Upper lobe of right lung (tissue), 1 donor: ENCODE results near the gene ZNF507. TPM values are rescaled to one million over a fixed set of nuclear protein-coding genes. Genes with fewer than 3 reads are reported as not detected.

ENCODE experiments used
- ATAC-seq: fragments of 200-7000 bp; cut with Tn5 transposase; one replicate; pipeline ENCODE4 v1.9.1; 2020; ENCODE audit warnings: mild to moderate bottlenecking, moderate library complexity
- DNase-seq: peaks from one replicate; pipeline ENCODE4 v3.0.0-alpha.2; 2020
- H3K27ac ChIP-seq: fragments of 200-600 bp; one replicate; pipeline ENCODE4 v1.8.0; 2022
- H3K27me3 ChIP-seq: fragments of 200-600 bp; one replicate; pipeline ENCODE4 v1.8.0; 2022; ENCODE audit warnings: mild to moderate bottlenecking
- H3K36me3 ChIP-seq: fragments of 200-600 bp; one replicate; pipeline ENCODE4 v1.8.0; 2022
- H3K4me1 ChIP-seq: fragments of 200-600 bp; one replicate; pipeline ENCODE4 v1.8.0; 2022
- H3K4me3 ChIP-seq: fragments of 200-600 bp; one replicate; pipeline ENCODE4 v1.8.0; 2022; ENCODE audit warnings: mild to moderate bottlenecking
- H3K9me3 ChIP-seq: fragments of 200-600 bp; one replicate; pipeline ENCODE4 v1.8.0; 2022
- CTCF ChIP-seq: fragments of 200-600 bp; IDR thresholded peaks from one replicate; pipeline ENCODE4 v1.8.0; 2022; ENCODE audit warnings: antibody characterized with exemption
- intact Hi-C: fragments of 100-400 bp; cut with DNase I; formaldehyde crosslinking; loops from one replicate; pipeline ENCODE4 v1.11.0; 2022
- total RNA-seq: library from RNA; stranded (reverse); fragmentation: NEBNext Ultra II Directional; extraction: Animal tissue kit (Norgen Biotek cat#: 25700); gene quantifications from one replicate; pipeline ENCODE4 v1.2.1, GENCODE V29; 2021
- donor health status: DM: no; HTN: yes; CAD: no; lungs with severe emphysema.

Gene ZNF507
- total RNA-seq, 1 donor from 2014 or later: 22.3 TPM

- Histone ChIP-seq H3K4me1 (no peaks in the 10 kb centered on the region), H3K9me3 (no peaks in the 10 kb centered on the region), H3K27ac (no peak overlapping the region), H3K36me3 (no peaks in the 10 kb centered on the region), H3K4me3 (no peak overlapping the region), H3K27me3 (peaks cover 10% of the 10 kb centered on the region)
- DNase-seq (no peak), ATAC-seq (no peak)
- intact Hi-C loops: no loop called here
- no peak for TF ChIP-seq CTCF
Measured at GRCh38 chr19:32308431-32309077, 36.9 kb upstream of the ZNF507 start.

GRCh38 chr19:32309711-32310390, 35.6 kb upstream of the ZNF507 start:
- ATAC-seq (no peak), DNase-seq (no peak)
- peaks cover 10% of the 10 kb centered on the region for H3K27me3 ChIP-seq
- H3K4me1 ChIP-seq: no peaks in the 10 kb centered on the region
- TF ChIP-seq CTCF: no peak
- no peaks in the 10 kb centered on the region for H3K36me3 ChIP-seq
- H3K9me3 ChIP-seq: no peaks in the 10 kb centered on the region
- intact Hi-C loops: no loop called here
- no peak overlapping the region for H3K27ac ChIP-seq
- H3K4me3 ChIP-seq: no peak overlapping the region

GRCh38 chr19:32311371-32311770, 34.0 kb upstream of the ZNF507 start:
- TF ChIP-seq CTCF: no peak
- H3K4me3 ChIP-seq: no peak overlapping the region
- peaks cover 10% of the 10 kb centered on the region for H3K27me3 ChIP-seq
- ATAC-seq (no peak), DNase-seq (no peak)
- no peaks in the 10 kb centered on the region for H3K9me3 ChIP-seq
- H3K27ac ChIP-seq: no peak overlapping the region
- no peaks in the 10 kb centered on the region for H3K4me1 ChIP-seq
- intact Hi-C loops: no loop called here
- no peaks in the 10 kb centered on the region for H3K36me3 ChIP-seq

GRCh38 chr19:32313569-32314265, 31.7 kb upstream of the ZNF507 start:
- intact Hi-C loops: no loop called here
- TF ChIP-seq CTCF: no peak
- no peak for ATAC-seq
- H3K4me3 ChIP-seq: no peak overlapping the region
- no peaks in the 10 kb centered on the region for H3K9me3 ChIP-seq
- peaks cover 10% of the 10 kb centered on the region for H3K27me3 ChIP-seq
- no peak overlapping the region for H3K27ac ChIP-seq
- H3K4me1 ChIP-seq: no peaks in the 10 kb centered on the region
- DNase-seq: no peak
- H3K36me3 ChIP-seq: no peaks in the 10 kb centered on the region

- no peak for ATAC-seq
- no peak overlapping the region for H3K27ac ChIP-seq
- no peaks in the 10 kb centered on the region for H3K4me1 ChIP-seq
- DNase-seq: no peak
- intact Hi-C loops: no loop called here
- H3K4me3 ChIP-seq: no peak overlapping the region
- no peak for TF ChIP-seq CTCF
- no peaks in the 10 kb centered on the region for H3K36me3 ChIP-seq
- H3K9me3 ChIP-seq: no peaks in the 10 kb centered on the region
- no peaks in the 10 kb centered on the region for H3K27me3 ChIP-seq
Measured at GRCh38 chr19:32316034-32316433, 29.4 kb upstream of the ZNF507 start.
